Ovary (tissue), 9 donors: ENCODE results near the gene FNIP2. TPM values are rescaled to one million over a fixed set of nuclear protein-coding genes. Genes with fewer than 3 reads are reported as not detected.
"Not testable (repeated sequence)": the region's sequence is repeated elsewhere in the genome, so short reads cannot be mapped to it uniquely, and the experiment has no call there.

Experiments
- DNase-seq, 5 donors: peaks; one replicate each; pipeline ENCODE4 v3.0.0-alpha.2; 2019 to 2020
- H3K27ac ChIP-seq, 2 donors: fragments of 200-600 bp; one replicate each; pipeline versions ENCODE4 v1.5.1 to v1.8.0; 2019 to 2022
- H3K27me3 ChIP-seq: fragments of 200-600 bp; one replicate; pipeline ENCODE4 v1.8.0; 2022
- H3K36me3 ChIP-seq: fragments of 200-600 bp; sonication (generic); one replicate; pipeline ENCODE4 v1.5.1; 2019
- H3K4me1 ChIP-seq: one replicate; pipeline ENCODE4 v1.8.1; 2013; ENCODE audit warnings: mild to moderate bottlenecking, moderate library complexity; ENCODE audit not compliant: insufficient read depth
- H3K4me3 ChIP-seq: fragments of 200-600 bp; sonication (generic); one replicate; pipeline ENCODE4 v1.5.1; 2017
- H3K9me3 ChIP-seq, 2 donors: fragments of 200-600 bp in 1 of 2; sonication (generic) in 1 of 2; one replicate each; pipeline versions ENCODE4 v1.5.1 to v1.8.1; 2013 to 2019; ENCODE audit warnings: mild to moderate bottlenecking in 1 of 2, moderate library complexity in 1 of 2
- EP300 ChIP-seq: sonication (generic); formaldehyde crosslinking; IDR thresholded peaks from one replicate; pipeline ENCODE4 v1.6.1; 2017; ENCODE audit warnings: antibody characterized with exemption
- POLR2A ChIP-seq: fragments of 450-650 bp; IDR thresholded peaks from one replicate; pipeline ENCODE4 v1.6.1; 2017; ENCODE audit warnings: antibody characterized with exemption, mild to moderate bottlenecking, moderate library complexity
- WGBS, 3 donors: extraction: QIAGEN DNeasy Blood & Tissue Kit in 1 of 3; methylation state at CpG; one replicate each; pipeline versions ENCODE4 v1.1.5 to v1.1.7; 2013 to 2017; 5-methylcytosine and 5-hydroxymethylcytosine counted together
- intact Hi-C, 4 donors: fragments of 100-400 bp; cut with DNase I; formaldehyde crosslinking; loops; one replicate each; pipeline versions ENCODE4 v1.11.0 to v1.15.1; 2022 to 2023
- polyA plus RNA-seq, 2 donors: library from polyadenylated mRNA; stranded (reverse); fragments of 200-250 nt in 1 of 2; fragments of 350-450 nt in 1 of 2; fragmentation: Illumina TruSeq in 1 of 2; extraction: RNeasy Lipid Tissue Mini Kit (QIAGEN cat#74804) in 1 of 2; gene quantifications; one replicate each; pipeline ENCODE4 v1.2.3, GENCODE V29; 2013 to 2014
- total RNA-seq, 7 donors: library from RNA; depleted of rRNA in 2 of 7; stranded (reverse); fragments of >200 nt in 2 of 7; fragmentation: NEBNext Ultra II Directional in 3 of 7; extraction: Animal tissue kit (Norgen Biotek cat#: 25700) in 3 of 7; gene quantifications; one replicate each; pipeline versions ENCODE4 v1.1.0 to v1.2.4, GENCODE V29; 2016 to 2023
- TF ChIP-seq, protein P1 (sequence below), 3 donors: fragments of 450-650 bp in 2 of 3; fragments of 200-600 bp in 1 of 3; IDR thresholded peaks; one replicate each; pipeline versions ENCODE4 v1.5.1 to v1.8.0; 2016 to 2022; ENCODE audit warnings: antibody characterized with exemption in 3 of 3, mild to moderate bottlenecking in 1 of 3
- donor health status: DM: no; HTN: no; CAD: no; lungs with moderate emphysema.
- donor health status: DM: no; HTN: no; CAD: no.
- donor health status: Bipolar disorder and iron deficiency.
- donor health status: DM: yes; HTN: yes; CAD: no.
- donor health status: DM: no; HTN: no; CAD: no.
- donor health status: DM: yes; HTN: yes; CAD: no.

Gene FNIP2
- total and polyA plus RNA-seq, 9 donors = 6.1 to 34.1 (median 20.4) TPM

DNA sequence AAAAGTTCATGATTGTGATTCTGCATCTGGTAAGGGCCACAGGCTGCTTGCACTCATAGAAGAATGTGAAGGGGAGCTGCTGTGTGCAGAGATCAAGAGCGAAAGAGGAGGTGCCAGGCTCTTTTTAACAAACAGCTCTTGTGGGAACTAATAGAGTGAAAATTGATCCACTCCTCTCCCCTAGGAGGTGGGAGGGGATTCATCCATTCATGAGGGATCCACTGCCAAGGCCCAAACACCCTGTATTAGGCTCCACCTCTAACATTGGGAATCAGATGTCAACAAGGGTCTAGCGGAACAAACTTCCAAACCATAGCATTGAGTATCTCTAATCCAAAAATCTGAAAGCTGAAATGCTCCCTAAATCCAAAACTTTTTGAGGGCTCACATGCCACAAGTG lies 29.2 kb upstream of the FNIP2 start:
- H3K4me1 ChIP-seq = no peaks in the 10 kb centered on the region
- H3K27me3 ChIP-seq = no peaks in the 10 kb centered on the region
- DNase-seq = no peak
- no peaks in the 10 kb centered on the region for H3K36me3 ChIP-seq
- H3K27ac ChIP-seq = no peak overlapping the region
- TF ChIP-seq POLR2A (no peak), EP300 (no peak)
- TF ChIP-seq, protein P1, sequence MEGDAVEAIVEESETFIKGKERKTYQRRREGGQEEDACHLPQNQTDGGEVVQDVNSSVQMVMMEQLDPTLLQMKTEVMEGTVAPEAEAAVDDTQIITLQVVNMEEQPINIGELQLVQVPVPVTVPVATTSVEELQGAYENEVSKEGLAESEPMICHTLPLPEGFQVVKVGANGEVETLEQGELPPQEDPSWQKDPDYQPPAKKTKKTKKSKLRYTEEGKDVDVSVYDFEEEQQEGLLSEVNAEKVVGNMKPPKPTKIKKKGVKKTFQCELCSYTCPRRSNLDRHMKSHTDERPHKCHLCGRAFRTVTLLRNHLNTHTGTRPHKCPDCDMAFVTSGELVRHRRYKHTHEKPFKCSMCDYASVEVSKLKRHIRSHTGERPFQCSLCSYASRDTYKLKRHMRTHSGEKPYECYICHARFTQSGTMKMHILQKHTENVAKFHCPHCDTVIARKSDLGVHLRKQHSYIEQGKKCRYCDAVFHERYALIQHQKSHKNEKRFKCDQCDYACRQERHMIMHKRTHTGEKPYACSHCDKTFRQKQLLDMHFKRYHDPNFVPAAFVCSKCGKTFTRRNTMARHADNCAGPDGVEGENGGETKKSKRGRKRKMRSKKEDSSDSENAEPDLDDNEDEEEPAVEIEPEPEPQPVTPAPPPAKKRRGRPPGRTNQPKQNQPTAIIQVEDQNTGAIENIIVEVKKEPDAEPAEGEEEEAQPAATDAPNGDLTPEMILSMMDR (IDR thresholded peaks at IDR 0.05) = no peak
- WGBS, 3 donors = 82 to 90% (median 88%) methylated on average over 2 of the region's 2 CpGs
- intact Hi-C loops = loop anchor here in 2 of 4 donors (10.0 kb wide), 2 partner anchors 435 to 465 kb away; no protein-coding TSS in a partner anchor
- no peak overlapping the region for H3K4me3 ChIP-seq
- H3K9me3 ChIP-seq = no peaks in the 10 kb centered on the region

DNA sequence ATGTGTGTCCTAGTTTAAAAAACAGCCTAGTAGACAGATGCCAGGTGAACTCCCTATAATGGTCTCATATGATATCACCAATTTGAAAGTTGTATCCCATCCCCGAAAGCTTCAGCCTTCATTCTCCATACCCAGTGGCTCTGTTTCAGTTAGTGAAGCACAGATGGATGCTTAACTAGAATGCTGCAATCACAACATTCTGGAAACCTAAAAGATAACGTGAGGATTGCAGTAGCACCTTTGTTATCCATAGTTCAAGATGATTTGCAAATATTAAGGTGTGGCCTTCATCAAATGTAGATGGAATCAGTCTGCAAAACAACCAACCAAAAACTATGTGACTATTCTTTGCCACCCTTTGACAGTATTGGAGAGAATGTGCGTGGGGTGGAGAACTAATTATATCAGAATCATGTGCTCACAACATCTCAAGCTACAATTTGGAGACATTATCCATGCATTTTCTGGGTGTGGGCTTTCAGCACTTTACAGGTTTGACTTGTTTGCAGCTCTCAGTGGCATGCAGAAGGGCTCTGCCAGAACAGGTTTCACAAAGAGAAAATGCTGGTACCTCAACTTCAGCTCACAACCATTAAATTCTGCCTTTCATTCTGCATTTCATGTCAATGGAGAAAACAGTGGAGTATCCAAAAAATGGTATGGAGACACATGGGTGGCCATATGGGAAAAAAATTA lies 27.4 kb upstream of the FNIP2 start:
- intact Hi-C loops = no loop called here
- Histone ChIP-seq H3K4me3 (no peak overlapping the region), H3K27ac (no peak overlapping the region), H3K36me3 (no peaks in the 10 kb centered on the region), H3K27me3 (no peaks in the 10 kb centered on the region), H3K9me3 (no peaks in the 10 kb centered on the region), H3K4me1 (no peaks in the 10 kb centered on the region)
- TF ChIP-seq POLR2A (no peak), EP300 (no peak)
- TF ChIP-seq, protein P1 (IDR thresholded peaks at IDR 0.05) = no peak
- no peak for DNase-seq
- WGBS, 3 donors = 76 to 85% (median 82%) methylated on average over 3 of the region's 3 CpGs

DNA sequence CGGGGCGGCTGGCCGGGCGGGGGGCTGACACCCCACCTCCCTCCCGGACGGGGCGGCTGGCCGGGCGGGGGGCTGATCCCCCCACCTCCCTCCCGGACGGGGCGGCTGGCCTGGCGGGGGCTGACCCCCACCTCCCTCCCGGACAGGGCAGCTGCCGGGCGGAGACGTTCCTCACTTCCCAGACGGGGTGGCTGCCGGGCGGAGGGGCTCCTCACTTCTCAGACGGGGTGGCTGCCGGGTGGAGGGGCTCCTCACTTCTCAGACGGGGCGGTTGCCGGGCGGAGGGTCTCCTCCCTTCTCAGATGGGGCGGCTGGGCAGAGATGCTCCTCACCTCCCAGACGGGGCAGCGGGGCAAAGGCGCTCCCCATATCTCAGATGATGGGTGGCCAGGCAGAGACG lies 22.3 kb upstream of the FNIP2 start:
- WGBS, 3 donors = 98% methylated on average over 8 to 22 of the region's 31 CpGs; no CpG with 5 or more reads in 1 of the 3 donors
- intact Hi-C loops, H3K9me3 ChIP-seq, H3K4me1 ChIP-seq, H3K27me3 ChIP-seq, H3K36me3 ChIP-seq, H3K4me3 ChIP-seq, DNase-seq, H3K27ac ChIP-seq: not testable (repeated sequence)

DNA sequence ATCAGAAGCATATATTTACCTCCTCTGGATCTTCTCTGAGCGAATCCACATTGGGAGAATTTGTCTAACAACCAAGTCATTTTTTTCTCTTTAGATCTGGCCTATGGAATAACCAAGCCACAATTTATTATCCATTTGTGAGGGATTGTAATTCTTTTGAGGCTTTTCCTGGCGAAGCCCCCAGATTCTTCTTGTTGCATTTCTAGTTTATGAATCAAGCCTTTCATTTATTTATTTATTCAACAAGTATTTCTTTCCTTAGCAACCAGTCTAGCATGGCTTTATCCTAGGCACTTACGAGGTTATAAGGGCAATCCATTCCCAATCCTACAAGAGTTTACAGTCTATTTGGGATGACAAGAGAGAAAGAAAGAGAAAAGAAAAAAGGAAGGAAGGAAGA lies 18.4 kb upstream of the FNIP2 start:
- H3K4me3 ChIP-seq = no peak overlapping the region
- TF ChIP-seq POLR2A (no peak), EP300 (no peak)
- TF ChIP-seq, protein P1 (IDR thresholded peaks at IDR 0.05) = no peak
- no peaks in the 10 kb centered on the region for H3K9me3 ChIP-seq
- no peak overlapping the region for H3K27ac ChIP-seq
- 60 to 75% (median 67%) methylated on average over 3 of the region's 3 CpGs for WGBS, 3 donors
- no peak for DNase-seq
- no peaks in the 10 kb centered on the region for H3K4me1 ChIP-seq
- H3K36me3 ChIP-seq = no peaks in the 10 kb centered on the region
- intact Hi-C loops = no loop called here
- H3K27me3 ChIP-seq = no peaks in the 10 kb centered on the region

DNA sequence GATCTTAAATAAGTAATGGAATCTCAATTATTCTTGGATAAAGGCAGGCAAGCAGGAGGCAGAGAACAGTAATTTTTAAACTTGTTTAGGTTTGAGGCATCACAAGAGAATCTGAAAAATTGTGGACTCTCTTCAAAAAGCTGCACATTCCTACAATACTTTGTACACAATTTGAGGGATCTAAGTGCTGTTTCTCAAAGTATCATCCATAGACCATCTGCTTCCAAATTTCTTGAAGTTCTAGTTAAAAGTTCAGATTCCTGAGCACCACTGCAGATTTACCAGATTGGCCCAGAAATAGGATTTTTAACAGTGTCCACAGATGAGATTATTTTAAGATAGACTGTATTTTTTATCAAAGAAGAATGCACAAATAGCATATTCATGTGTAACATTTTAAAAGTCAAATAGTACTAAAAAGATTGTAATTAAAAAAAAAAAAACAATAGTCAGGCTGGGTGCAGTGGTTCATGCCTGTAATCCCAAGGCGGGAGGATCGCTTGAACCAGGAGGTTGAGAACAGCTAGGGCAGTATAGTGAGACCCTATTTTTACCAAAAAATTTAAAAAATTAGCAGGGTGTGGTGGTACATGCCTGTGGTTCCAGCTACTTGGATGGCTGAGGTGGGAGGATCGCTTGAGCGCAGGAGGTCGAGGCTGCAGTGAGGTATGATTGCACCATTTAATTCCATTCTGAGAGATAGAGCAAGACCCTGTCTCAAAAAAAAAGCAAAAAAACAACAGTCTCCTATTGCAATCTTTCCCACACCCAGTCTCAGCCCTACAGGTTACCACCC lies 14.2 kb upstream of the FNIP2 start:
- 46 to 70% (median 68%) methylated on average over 5 of the region's 5 CpGs for WGBS, 3 donors

DNA sequence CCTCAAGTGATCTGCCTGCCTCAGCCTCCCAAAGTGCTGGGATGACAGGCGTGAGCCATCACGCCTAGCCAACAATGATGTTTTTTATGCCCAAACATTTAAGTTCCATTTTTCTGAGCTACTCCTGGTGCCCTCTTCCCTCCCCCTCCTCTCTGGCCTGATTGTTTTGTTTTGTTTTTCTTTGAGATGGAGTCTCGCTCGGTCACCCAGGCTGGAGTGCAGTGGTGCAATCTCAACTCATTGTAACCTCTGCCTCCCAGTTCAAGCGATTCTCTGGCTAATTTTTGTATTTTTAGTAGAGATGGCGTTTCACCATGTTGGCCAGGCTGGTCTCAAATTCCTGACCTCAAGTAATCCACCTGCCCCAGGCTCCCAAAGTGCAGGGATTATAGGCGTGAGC lies 13.0 kb upstream of the FNIP2 start:
- H3K4me3 ChIP-seq, H3K4me1 ChIP-seq, H3K27ac ChIP-seq, H3K36me3 ChIP-seq, intact Hi-C loops, H3K27me3 ChIP-seq, H3K9me3 ChIP-seq, DNase-seq: not testable (repeated sequence)
- 92 to 94% (median 93%) methylated on average over 7 of the region's 7 CpGs for WGBS, 3 donors

More for the DNA sequence above, 14.2 kb upstream of the FNIP2 start:
- intact Hi-C loops = no loop called here
- H3K4me3 ChIP-seq = no peak overlapping the region
- no peak for TF ChIP-seq EP300
- no peak for TF ChIP-seq POLR2A
- TF ChIP-seq, protein P1 (IDR thresholded peaks at IDR 0.05) = no peak
- DNase-seq = no peak
- H3K27me3 ChIP-seq = no peaks in the 10 kb centered on the region
- H3K9me3 ChIP-seq = no peaks in the 10 kb centered on the region
- H3K4me1 ChIP-seq = no peaks in the 10 kb centered on the region
- no peaks in the 10 kb centered on the region for H3K36me3 ChIP-seq
- no peak overlapping the region for H3K27ac ChIP-seq
